HepG2 (cell line): ENCODE results near the gene CMTM8. TPM values are rescaled to one million over a fixed set of nuclear protein-coding genes. Genes with fewer than 3 reads are reported as not detected.
A peak's percentile ranks its signal among the peaks of the same experiment; 100 is the strongest.

Experiments used
- BCLAF1 ChIP-seq: fragments of 450-650 bp; IDR thresholded peaks from 2 replicates; pipeline ENCODE4 v1.6.1; 2017; ENCODE audit warnings: mild to moderate bottlenecking
- CBX1 ChIP-seq: IDR thresholded peaks from one replicate; pipeline ENCODE4 v1.6.1; 2016; ENCODE audit warnings: antibody characterized with exemption, low read depth
- CCDC6 ChIP-seq: sonication (generic); formaldehyde crosslinking; IDR thresholded peaks from 2 replicates; pipeline ENCODE4 v1.8.1; 2022; ENCODE audit warnings: mild to moderate bottlenecking, missing genetic modification reagents, moderate library complexity
- FOXA1 ChIP-seq, 2 experiments: fragments of 450-650 bp in 1 of 2; sonication (generic) in 1 of 2; formaldehyde crosslinking in 1 of 2; IDR thresholded peaks; 2 replicates each; pipeline versions ENCODE4 v1.4.0 to v1.6.1; 2016 to 2020; ENCODE audit warnings: missing genetic modification reagents in 1 of 2
- IRF9 ChIP-seq: sonication (generic); formaldehyde crosslinking; IDR thresholded peaks from 2 replicates; pipeline ENCODE4 v1.8.0; 2022; ENCODE audit warnings: missing genetic modification reagents, mild to moderate bottlenecking, borderline replicate concordance
- KLF16 ChIP-seq, 2 experiments: sonication (generic) in 1 of 2; formaldehyde crosslinking in 1 of 2; IDR thresholded peaks; 2 replicates each; pipeline versions ENCODE4 v1.6.1 to v1.8.0; 2016 to 2023; ENCODE audit warnings: missing genetic modification reagents in 2 of 2, missing compliant biosample characterization in 1 of 2
- PREB ChIP-seq: sonication (generic); formaldehyde crosslinking; IDR thresholded peaks from 2 replicates; pipeline ENCODE4 v1.4.0; 2020; ENCODE audit warnings: missing genetic modification reagents
- PRMT3 ChIP-seq: sonication (generic); formaldehyde crosslinking; IDR thresholded peaks from 2 replicates; pipeline ENCODE4 v1.8.1; 2022; ENCODE audit warnings: low read depth, mild to moderate bottlenecking, moderate library complexity, missing genetic modification reagents, borderline replicate concordance
- RNF2 ChIP-seq: fragments of 450-650 bp; conservative IDR thresholded peaks from 2 replicates; pipeline ENCODE4 v1.6.1; 2016; ENCODE audit warnings: low read depth
- SNRNP70 ChIP-seq: fragments of 200-400 bp; formaldehyde crosslinking; IDR thresholded peaks from 2 replicates; pipeline ENCODE4 v1.6.1; 2017; ENCODE audit warnings: mild to moderate bottlenecking, low read depth, low read length, moderate library complexity
- TFE3 ChIP-seq: IDR thresholded peaks from 2 replicates; pipeline ENCODE4 v1.6.1; 2016
- TGIF2 ChIP-seq: IDR thresholded peaks from 2 replicates; pipeline ENCODE4 v1.6.1; 2016; ENCODE audit warnings: control low read depth, missing compliant biosample characterization
- ZMYM2 ChIP-seq: sonication (generic); formaldehyde crosslinking; IDR thresholded peaks from 2 replicates; pipeline ENCODE4 v1.8.0; 2022; ENCODE audit warnings: mild to moderate bottlenecking, missing genetic modification reagents
- ZNF510 ChIP-seq: sonication (generic); formaldehyde crosslinking; IDR thresholded peaks from 2 replicates; pipeline ENCODE4 v1.4.0; 2020; ENCODE audit warnings: low read depth, mild to moderate bottlenecking, missing genetic modification reagents
- ZNF749 ChIP-seq: sonication (generic); formaldehyde crosslinking; IDR thresholded peaks from 2 replicates; pipeline ENCODE4 v1.8.0; 2022; ENCODE audit warnings: mild to moderate bottlenecking, missing genetic modification reagents, moderate library complexity, borderline replicate concordance
- polyA plus RNA-seq, 8 experiments: library from polyadenylated mRNA; depleted of rRNA in 3 of 8; stranded (reverse) in 7 of 8; unstranded in 1 of 8; fragments of >200 nt; fragmentation: Illumina TruSeq in 4 of 8; extraction: Trizol in 4 of 8; gene quantifications; 2 replicates each; pipeline versions ENCODE4 v1.2.1 to v1.2.3, GENCODE V29; 2011 to 2016; ENCODE audit warnings: low read depth in 4 of 8, missing spikeins in 1 of 8, mixed read lengths in 1 of 8; ENCODE audit not compliant: insufficient read depth in 1 of 8
- total RNA-seq, 5 experiments: library from RNA; depleted of rRNA; stranded (reverse); fragments of >200 nt; fragmentation: Illumina TruSeq; extraction: Trizol; gene quantifications; 2 replicates each; pipeline ENCODE4 v1.2.3, GENCODE V29; 2016; ENCODE audit warnings: low read depth in 1 of 5
- TF ChIP-seq, protein P1 (sequence below): sonication (generic); formaldehyde crosslinking; IDR thresholded peaks from 2 replicates; pipeline ENCODE4 v1.4.0; 2020; ENCODE audit warnings: missing genetic modification reagents
- TF ChIP-seq, protein P2 (sequence below): IDR thresholded peaks from 2 replicates; pipeline ENCODE4 v1.6.1; 2016; ENCODE audit warnings: low read depth, control low read depth

The CMTM8 gene
- total and polyA plus RNA-seq, 2 of the 13 experiments (the other 11 are each of a cell fraction or from before 2014, with no cell fraction given), result 8.9 to 15.8 TPM

GRCh38 chr3:32238453-32239306, at the start of gene CMTM8 (continued):
- TF ChIP-seq SNRNP70, result no peak
- TF ChIP-seq ZNF749 (CRISPR knock-in tag), result no peak
- TF ChIP-seq BCLAF1, result no peak
- TF ChIP-seq FOXA1 (IDR thresholded peaks at IDR 0.05), result no peak
- TF ChIP-seq FOXA1 (CRISPR knock-in tag; IDR thresholded peaks at IDR 0.05), result no peak
- no peak for TF ChIP-seq CCDC6 (CRISPR knock-in tag)
- TF ChIP-seq, protein P1, sequence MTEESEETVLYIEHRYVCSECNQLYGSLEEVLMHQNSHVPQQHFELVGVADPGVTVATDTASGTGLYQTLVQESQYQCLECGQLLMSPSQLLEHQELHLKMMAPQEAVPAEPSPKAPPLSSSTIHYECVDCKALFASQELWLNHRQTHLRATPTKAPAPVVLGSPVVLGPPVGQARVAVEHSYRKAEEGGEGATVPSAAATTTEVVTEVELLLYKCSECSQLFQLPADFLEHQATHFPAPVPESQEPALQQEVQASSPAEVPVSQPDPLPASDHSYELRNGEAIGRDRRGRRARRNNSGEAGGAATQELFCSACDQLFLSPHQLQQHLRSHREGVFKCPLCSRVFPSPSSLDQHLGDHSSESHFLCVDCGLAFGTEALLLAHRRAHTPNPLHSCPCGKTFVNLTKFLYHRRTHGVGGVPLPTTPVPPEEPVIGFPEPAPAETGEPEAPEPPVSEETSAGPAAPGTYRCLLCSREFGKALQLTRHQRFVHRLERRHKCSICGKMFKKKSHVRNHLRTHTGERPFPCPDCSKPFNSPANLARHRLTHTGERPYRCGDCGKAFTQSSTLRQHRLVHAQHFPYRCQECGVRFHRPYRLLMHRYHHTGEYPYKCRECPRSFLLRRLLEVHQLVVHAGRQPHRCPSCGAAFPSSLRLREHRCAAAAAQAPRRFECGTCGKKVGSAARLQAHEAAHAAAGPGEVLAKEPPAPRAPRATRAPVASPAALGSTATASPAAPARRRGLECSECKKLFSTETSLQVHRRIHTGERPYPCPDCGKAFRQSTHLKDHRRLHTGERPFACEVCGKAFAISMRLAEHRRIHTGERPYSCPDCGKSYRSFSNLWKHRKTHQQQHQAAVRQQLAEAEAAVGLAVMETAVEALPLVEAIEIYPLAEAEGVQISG (CRISPR knock-in tag), result no peak
- TF ChIP-seq PRMT3, result no peak
- TF ChIP-seq TGIF2 (CRISPR knock-in tag), result no peak
- no peak for TF ChIP-seq TFE3 (CRISPR knock-in tag)
- no peak for TF ChIP-seq PREB
- TF ChIP-seq ZNF510 (CRISPR knock-in tag), result no peak; the same call in 1 of the 2 replicates
- 0 out of 2 replicates have a peak, but pooled peaks have one; percentile 4 for TF ChIP-seq IRF9 (CRISPR knock-in tag)
- TF ChIP-seq, protein P2, sequence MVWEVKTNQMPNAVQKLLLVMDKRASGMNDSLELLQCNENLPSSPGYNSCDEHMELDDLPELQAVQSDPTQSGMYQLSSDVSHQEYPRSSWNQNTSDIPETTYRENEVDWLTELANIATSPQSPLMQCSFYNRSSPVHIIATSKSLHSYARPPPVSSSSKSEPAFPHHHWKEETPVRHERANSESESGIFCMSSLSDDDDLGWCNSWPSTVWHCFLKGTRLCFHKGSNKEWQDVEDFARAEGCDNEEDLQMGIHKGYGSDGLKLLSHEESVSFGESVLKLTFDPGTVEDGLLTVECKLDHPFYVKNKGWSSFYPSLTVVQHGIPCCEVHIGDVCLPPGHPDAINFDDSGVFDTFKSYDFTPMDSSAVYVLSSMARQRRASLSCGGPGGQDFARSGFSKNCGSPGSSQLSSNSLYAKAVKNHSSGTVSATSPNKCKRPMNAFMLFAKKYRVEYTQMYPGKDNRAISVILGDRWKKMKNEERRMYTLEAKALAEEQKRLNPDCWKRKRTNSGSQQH (CRISPR knock-in tag), result 0 out of 2 replicates have a peak, but pooled peaks have one; percentile 60
- TF ChIP-seq CBX1, result no peak
- TF ChIP-seq KLF16 (CRISPR knock-in tag; IDR thresholded peaks at IDR 0.05), result peak in 1 of 2 experiments; percentile 60; a peak in 2 of 4 replicates
- TF ChIP-seq ZMYM2 (CRISPR knock-in tag), result no peak
- no peak for TF ChIP-seq RNF2
